NCI-H748 (cell line): ENCODE results near the gene LARGE1.

ENCODE experiments used
- DNase-seq: peaks from one replicate; lab custom pipeline; 2025; ENCODE audit not compliant: unreplicated experiment; lab: John Stamatoyannopoulos, UW

Gene LARGE1

DNA sequence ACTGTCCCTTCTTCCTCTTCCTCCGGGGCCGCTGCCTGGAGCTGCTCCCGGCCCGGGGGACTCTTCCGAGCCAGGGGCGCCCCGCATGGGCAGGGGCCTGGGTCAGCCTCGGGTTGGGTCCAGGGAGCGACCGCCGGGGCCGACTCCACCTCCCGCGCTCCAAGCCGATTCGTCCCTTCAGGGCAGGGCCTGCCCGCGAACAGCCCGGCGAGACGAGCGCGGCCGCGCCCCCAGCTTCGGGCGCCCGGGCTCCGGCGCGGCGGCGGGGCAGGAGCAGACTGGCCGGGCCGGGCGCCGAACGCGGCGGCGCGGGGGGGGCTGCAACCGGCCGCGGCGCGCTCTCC is at the start of gene LARGE1:
TSS of gene LARGE1 (minus strand) at position 280 of the 344 bp plus-strand sequence.
- peak; percentile 11 for DNase-seq

DNA sequence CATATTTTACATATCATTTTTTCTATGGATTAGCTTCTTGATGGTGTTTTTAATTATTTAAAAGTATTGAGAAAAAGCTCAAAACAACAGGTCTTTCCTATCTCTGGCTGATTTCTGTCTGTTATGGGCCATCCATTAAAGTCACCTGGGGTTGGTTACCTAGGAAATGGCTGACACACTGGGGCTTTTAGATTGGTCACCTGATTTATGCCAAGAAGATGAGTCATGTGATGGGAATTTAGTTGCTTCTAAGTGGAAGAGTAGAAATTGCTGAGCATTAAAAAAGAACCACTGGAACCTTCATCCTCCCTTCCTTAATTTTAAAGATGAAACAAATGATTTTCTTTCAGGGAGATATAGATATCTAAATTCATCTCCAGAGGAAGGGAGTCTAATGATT is 48.8 kb upstream of the LARGE1 start:
- DNase-seq: no peak

DNA sequence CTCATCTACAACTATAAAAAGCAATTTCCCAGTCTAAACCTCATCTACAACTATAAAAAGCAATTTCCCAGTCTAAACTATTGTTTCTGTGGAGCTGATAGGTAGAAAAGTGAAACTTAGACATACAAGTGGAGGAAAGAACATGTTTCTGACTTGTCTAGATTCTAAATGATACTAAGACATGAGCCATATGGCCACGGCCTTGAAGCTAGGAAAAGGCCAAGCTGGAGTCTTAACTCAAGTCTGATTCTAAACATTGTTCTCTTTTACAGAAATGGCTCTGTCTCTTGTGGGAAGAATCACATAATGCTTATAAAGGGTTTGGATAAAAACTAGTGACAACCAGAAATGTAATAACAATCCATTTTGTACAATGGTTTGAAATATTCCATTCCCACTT is 43.8 kb upstream of the LARGE1 start:
- DNase-seq: no peak

DNA sequence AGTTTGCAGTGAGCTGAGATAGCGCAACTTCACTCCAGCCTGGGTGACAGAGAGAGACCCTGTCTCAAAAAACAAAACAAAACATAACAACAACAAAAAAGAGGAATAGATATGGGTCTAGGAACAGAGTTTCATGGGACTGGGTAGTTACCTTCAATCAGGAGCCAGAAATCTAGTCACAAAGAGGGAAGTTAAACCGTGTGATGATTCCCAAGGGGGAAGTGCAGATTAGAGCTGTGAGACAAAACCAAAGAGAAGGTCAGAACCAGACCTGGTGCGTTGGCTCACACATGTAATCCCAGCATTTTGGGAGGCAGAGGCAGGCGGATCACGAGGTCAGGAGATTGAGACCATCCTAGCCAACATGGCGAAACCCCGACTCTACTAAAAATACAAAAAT is 42.1 kb upstream of the LARGE1 start:
- DNase-seq: no peak

DNA sequence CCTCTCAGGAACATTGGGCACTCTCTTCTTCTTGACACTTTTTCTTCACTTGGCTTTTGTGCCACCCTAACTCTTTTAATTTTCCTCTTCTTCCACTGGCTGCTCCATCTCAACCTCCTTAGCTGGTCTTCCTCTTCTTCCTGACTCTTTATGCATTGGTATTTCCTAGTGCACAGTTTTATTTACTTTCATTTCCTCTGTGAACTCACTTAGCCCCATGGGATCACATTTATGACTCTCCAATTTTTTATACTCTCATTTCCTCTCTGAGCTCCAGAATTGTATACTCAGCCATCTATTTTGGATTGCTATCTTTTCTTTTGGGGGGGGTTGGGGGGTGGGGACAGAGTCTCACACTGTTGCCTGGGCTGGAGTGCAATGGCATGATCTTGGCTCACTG is 38.5 kb upstream of the LARGE1 start:
- DNase-seq: no peak

DNA sequence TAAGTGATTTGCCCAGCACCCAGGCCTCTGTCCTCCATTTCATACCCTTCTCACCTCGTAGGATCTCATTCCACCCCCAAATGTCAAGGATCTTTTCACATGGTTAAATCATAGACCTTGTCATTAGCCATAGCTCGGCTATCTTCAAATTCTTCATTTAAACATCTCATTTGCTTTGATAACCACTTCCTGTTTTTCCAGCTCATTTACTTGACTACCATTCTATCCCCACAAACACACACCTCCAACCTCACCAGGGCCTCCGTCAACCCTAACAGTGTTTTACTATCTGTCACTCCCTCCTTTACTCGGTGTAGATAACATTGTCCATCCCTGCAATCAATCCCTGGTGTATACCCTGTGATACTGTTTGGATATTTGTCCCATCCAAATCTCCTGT is 36.8 kb upstream of the LARGE1 start:
- DNase-seq: no peak

DNA sequence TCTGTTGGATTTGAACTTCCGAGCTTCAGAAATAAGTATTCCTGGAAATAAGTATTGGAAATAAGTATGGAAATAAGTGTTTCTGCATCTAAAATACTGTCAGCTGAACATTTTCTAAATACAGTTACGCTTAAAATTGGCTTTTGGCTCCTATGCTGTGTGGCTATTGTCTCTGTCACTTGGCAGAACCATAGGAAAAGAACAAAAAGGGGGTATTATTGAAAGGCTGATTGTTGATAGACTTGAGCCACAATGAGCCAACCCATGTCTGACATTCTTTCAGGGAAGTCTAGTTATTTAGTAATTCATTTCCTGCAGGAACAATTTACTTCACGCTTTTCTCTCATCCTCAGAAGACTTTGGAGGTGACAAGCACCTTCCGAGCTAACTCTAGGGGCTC is 32.5 kb upstream of the LARGE1 start:
- no peak for DNase-seq

DNA sequence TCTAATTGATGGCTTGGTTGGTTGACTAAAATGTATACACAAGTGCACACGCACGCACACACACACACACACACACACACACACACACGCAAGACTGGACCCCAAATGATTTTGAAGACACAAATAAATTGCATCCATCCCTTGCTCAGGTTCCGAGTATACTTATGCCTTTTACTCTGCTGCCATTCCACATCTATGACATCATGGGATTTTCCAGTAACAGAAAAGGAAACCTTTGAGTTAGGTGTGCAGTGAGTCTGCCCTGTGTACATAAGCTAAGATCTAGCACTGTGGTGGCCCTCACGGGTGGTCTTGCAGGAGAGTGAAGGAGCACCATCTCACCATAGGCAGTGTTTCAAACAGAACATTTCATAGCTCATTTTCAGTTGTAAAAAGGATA is 20.5 kb upstream of the LARGE1 start:
- no peak for DNase-seq

DNA sequence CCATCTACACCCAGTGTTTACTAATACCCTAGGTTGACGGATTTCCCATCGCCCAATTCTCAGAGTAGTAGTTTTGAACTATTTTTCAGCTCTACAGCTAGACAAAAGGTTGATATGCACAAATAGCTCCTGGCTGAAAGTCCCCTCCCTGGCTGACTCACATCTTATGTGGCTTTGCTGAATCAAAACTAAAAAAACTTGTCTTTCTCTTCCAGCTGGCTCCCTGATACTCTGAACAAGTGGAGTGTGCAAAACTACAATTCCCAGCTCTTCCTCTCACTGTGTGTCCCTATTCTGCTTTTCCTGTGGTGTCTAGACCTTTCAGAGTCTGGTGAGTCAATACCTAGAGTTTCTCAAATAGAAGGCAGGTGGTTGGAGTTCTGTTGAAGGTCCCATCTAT is 12.7 kb upstream of the LARGE1 start:
- no peak for DNase-seq

DNA sequence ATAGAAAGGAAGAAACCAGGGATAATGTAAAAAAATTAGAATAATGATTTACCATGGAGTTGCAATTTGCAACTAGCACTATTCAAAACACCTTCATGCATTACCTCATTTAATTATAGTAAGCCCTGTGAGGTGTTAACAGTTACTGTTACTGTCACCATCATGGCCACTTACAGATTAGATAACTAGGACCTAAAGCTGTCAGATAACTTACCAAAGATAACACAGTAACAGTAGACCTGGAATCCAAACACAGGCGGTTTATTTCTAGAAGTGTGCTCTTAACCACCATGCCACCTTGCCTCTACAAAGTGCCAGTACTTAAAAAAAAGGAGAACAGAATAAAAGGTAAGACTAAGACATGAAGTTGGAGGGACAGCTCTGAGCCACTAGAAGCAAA is 11.1 kb upstream of the LARGE1 start:
- no peak for DNase-seq

DNA sequence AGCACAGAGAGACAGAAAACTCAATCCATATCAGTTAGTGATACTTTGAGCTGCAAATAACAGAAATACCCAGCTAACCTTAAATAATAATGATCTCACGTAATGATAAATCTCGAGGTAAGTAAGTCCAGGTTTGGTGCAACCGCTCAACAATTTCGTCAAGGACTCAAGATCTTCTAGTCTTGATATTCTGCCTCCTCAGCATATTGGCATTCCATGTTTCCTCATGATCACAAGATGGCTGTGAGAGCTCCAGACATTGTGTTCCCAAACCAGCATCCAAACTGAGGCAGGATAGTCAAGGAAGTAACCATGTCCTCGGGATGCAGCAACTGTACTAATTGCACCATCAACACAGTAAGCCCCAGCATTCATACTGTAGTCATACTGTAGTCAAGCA is 7.5 kb upstream of the LARGE1 start:
- DNase-seq: no peak

DNA sequence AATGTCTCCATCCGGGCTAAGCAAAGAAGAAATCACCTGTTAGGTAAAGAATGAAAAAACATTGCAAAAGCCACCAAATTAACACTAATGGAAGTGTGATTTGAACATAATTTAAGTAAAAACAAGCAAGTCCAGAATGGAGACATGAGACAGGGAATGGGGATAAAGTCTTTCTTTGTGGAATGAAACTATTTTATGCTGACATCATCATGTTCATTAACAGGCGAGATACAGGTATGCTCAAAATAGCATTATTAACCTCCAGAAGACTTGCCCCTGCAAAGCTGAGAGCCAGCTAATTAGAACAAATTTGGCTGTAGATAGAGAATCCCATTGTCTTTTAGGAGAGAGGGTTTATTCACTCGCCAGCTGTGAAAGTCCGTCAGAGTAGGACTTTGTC is 4.9 kb upstream of the LARGE1 start:
- no peak for DNase-seq

DNA sequence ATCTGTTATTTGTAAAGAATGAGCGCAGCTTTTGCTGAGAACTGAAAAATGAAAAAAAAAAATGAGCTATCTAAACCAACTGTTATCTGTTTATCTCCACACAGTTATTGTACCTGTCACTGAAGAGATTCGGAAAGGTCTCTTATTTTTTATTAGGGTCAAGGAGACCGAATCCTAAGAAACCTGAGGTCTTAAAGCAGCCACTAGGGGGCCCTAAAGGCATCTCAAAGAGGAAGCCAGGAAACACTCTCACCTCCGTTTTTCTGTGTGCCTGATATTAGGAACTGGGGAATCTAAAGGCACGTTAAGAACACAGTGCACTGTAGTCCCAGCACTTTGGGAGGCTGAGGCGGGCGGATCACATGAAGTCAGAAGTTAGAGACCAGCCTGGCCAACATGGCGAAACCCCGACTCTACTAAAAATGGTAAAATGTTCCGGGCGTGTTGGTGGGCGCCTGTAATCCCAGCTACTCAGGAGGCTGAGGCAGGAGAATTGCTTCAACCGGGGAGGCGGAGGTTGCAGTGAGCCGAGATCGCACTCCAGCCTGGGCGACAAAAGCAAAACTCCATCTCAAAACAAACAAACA is 3.5 kb upstream of the LARGE1 start:
- peak; percentile 54 for DNase-seq

DNA sequence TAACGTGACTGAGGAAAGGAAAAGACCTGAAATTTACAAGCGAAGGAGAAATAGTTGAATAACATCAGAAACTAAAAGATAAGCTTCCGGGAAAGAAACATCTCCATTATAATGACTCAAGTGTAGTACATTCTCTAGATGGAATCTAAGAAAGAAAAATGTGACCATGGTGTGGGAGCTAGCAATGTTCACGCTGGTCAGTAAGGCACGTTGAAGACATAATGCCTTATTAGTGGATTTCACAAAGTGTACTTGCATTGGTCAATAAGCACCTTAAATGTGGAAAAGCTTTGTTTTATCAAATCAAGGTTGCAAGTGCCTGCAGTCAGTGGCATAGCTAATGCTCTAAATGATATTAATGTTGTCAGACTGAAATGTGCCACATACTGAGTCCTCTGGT is 2.8 kb upstream of the LARGE1 start:
- DNase-seq: no peak

DNA sequence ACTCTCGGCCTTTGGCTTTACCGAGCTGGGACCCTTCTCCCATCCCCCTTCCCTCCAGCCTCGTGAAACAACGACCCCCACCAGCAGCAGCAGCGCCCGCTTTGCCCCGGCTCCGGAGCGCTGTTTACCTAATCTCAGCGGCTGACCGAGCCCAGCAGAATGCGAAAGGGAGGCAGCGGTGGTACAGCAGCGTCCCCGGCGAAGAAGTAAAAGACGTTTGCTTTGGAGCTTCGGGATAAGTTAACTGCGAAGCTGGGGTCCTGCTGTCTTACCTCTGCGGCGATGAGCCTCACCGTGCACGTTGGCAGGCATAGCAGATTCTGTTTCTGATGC is 2.0 kb upstream of the LARGE1 start:
- no peak for DNase-seq

DNA sequence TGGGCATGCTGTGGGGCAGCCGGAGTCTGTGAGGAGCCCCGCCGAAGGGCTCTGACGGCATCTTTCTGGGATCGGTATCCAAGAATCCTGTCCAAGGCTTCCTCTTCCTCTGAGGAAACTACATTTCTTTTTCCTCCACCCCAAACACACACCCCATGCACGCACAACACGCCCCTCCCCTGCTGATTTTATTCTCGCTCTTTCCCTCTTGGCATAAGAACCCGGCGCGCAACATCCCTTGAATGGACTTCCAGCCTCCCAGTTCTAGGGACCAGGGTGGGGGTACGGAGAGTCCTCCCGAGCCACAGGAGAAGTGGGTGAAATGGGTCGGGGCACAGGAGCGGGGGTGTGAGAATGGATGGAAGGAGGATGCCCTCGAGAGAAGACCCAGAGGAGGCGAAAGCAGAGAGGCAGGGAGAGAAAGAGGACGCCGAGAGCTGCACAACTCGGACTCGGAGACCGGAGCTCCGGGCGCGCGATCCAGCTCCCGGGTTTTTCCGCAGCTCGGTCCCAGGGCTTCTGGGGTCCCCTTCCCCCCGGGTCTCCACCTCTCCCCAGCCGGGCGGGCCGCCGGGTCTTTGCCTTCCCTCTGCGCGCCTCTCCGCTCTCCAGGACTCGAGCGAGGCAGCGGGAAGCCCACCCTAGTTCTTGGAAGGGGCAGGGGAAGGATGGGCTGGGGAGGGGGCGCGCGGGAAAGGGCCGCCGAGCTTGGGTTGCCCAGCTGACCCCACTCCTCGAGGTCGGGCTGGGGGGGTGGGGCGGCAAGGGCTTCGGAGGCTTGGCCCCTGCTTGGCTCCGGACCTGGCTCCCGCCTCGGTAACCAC is 1.5 kb upstream of the LARGE1 start:
- no peak for DNase-seq

DNA sequence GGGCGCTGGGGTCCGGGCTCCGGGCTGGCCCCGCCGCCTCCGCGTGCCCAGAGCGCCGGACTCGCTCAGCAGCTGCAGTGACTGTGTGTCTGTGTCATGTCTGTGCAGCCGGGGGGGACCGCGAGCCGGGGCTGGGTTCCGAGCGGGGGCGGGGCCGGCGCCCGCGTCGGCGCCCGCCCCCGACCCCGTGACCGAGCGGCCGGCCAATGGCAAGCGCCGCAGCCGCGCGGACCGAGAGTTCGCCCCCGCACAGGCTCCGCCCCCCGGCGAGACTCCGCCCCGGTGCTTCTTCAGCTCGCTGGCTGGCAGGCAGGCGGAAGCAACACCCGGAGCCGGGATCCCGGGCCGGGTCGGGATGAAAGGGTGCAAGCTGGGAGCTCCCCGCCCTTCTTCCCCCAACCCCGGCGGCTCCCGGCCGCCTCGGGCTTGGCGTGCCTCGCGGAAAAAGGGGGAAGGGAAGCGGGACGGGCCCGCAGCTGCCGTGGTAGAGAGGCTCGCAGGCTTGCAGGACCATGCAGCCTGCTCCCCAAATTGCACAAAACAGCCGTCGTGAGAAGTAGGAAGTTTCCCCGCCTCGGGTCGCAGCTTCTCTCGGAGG is 750 bp upstream of the LARGE1 start:
- DNase-seq: peak; percentile 82

DNA sequence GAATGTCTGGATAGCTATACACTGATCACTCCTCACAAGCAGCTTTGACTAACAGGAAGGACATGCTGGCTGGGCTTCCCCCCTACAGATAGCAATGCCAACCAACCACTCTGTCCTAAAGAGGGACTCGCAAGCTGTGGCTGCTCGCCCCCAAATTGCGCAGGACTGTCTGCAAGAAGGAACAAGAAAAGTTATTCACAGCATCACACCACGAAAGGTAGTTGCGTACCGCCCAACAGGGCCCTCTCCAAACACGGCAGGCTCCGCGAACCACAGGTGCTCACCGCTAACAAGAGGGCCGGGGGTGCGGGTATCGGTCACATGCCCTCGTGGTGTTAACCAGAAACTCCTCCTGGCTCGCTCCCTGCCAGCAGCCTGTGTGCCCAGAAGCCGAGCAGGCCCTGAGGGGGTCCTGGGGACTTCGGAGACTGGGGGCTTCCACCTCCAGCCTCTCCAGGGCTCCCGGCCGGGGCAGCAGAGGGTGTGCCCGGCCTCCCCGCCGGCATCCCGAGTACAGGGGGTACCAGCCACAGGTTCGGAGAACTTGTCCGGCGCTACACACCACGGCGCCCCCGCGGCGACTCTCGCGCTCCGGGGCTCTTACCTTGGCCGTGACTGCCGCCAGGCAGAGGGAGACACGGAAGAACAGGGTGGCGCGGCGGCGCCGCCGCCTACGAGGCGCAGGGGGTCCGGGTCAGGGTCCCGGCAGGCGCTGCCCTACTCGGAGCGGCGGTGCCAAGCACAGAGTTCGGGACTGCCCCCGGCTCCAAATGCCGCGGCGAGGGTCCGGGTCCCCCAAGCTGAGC is 682 bp downstream of the LARGE1 start:
- DNase-seq: peak; percentile 7

DNA sequence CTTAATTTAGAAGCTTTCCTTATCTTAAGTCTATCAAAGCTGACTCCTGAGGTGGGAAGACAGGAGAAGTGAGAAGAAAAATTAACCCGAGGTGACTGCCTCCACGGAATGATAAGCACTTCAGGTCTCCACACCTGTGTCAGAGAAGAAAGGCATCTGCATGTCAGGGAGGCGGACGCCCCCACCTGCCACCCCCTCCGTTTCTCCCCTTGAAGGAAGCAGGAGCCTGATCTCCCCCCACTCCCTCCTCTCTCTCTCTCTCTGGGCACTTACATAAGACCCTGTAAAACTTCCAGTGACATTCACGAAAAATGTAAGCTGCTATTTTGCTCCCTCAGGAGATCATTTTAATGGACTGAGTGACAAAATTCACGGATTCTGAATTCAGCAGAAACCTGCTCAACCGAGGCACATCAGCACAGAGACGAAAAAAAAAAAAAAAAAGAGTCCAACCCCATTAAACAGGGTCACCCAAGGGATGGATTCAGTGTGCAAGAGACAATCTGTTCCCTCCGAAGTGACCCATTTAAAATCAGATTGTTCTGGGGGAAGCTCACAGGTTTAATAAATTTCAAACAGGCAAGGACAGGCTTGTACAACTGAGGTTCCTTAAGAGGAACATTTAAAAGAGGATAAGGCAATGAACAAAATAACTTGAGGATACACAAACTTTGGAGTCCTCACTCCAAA is 1.5 kb downstream of the LARGE1 start:
- no peak for DNase-seq

DNA sequence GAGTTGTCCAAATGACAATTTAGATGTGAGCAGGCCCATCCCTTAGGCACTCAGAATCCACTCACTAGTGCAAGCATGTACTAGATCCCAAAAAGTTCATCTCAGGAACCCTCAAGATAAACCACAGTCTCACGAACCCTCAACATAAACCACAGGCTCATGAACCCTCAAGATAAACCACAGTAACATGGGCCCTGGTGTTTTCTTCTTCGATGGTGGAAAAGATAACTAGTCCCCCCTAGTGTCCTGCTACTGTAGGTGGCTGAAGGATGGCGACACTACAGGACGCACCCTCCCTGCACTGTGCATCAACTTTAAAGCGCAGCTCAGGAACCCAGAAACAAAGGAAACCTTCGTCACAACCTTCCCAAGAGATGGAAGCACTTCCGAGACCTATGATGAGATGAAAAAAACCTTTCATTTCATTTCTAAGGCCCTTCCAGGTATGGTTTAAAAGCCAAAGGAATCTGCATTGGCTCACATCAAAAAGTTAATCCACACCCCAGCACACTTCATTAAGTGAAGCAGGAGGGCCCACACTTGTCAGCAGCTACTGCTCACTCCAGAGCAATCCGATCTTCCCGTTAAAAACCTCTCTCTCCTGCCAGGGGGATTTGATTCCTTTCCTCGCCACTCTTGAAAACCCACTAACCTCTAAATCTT is 2.4 kb downstream of the LARGE1 start:
- no peak for DNase-seq

DNA sequence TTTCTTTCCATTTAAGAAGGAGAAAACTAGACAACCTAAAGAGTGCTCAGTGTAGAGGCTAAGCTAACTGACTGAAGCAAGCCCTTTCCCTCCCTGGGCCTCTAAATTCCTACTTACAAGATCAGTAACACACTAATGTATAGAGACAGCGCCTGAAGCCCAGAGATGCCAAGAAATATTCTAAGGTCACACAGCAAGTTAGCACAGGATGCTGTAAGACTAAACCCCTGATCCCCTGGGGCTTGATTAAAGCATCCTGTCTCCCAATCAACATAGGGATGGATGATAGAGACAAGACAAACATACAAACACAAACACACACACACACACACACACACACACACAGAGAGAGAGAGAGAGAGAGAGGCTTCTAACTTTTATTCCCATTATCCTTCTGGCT is 5.6 kb downstream of the LARGE1 start:
- DNase-seq: no peak
